ENCODE results near the gene IER5L.
A peak's percentile ranks its signal among the peaks of the same experiment; 100 is the strongest.

The IER5L gene

DNA sequence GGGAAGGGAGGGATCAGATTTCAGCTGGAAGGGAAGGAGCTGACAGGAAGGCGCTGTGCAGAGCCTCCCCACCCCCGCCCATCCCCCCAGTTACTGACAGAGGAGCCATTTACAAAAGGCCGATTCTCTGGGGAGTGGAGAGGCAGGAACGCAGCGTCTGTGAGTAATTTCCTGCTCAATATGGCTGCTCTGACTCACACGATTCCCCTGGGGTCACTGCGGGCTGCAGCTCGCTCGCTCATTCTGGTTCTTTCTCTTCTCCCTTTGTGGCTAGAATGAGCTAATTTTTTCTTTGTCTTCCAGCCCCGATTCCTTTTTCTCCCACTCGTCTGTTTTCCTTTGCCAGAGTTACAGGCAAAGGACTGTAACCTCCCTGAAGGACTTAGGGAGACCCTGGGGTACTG is 38.1 kb downstream of the IER5L start (continued):
- TF ChIP-seq, protein P1, sequence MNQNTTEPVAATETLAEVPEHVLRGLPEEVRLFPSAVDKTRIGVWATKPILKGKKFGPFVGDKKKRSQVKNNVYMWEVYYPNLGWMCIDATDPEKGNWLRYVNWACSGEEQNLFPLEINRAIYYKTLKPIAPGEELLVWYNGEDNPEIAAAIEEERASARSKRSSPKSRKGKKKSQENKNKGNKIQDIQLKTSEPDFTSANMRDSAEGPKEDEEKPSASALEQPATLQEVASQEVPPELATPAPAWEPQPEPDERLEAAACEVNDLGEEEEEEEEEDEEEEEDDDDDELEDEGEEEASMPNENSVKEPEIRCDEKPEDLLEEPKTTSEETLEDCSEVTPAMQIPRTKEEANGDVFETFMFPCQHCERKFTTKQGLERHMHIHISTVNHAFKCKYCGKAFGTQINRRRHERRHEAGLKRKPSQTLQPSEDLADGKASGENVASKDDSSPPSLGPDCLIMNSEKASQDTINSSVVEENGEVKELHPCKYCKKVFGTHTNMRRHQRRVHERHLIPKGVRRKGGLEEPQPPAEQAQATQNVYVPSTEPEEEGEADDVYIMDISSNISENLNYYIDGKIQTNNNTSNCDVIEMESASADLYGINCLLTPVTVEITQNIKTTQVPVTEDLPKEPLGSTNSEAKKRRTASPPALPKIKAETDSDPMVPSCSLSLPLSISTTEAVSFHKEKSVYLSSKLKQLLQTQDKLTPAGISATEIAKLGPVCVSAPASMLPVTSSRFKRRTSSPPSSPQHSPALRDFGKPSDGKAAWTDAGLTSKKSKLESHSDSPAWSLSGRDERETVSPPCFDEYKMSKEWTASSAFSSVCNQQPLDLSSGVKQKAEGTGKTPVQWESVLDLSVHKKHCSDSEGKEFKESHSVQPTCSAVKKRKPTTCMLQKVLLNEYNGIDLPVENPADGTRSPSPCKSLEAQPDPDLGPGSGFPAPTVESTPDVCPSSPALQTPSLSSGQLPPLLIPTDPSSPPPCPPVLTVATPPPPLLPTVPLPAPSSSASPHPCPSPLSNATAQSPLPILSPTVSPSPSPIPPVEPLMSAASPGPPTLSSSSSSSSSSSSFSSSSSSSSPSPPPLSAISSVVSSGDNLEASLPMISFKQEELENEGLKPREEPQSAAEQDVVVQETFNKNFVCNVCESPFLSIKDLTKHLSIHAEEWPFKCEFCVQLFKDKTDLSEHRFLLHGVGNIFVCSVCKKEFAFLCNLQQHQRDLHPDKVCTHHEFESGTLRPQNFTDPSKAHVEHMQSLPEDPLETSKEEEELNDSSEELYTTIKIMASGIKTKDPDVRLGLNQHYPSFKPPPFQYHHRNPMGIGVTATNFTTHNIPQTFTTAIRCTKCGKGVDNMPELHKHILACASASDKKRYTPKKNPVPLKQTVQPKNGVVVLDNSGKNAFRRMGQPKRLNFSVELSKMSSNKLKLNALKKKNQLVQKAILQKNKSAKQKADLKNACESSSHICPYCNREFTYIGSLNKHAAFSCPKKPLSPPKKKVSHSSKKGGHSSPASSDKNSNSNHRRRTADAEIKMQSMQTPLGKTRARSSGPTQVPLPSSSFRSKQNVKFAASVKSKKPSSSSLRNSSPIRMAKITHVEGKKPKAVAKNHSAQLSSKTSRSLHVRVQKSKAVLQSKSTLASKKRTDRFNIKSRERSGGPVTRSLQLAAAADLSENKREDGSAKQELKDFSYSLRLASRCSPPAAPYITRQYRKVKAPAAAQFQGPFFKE (tag by site-specific recombination; IDR thresholded peaks at IDR 0.05; ENCODE audit: borderline replicate concordance) = no peak
- TF ChIP-seq ZBTB7A (tag by site-specific recombination; IDR thresholded peaks at IDR 0.05; ENCODE audit: low read depth) (peak; percentile 53; the same call in 1 of the 2 replicates), BCL11A (tag by site-specific recombination; IDR thresholded peaks at IDR 0.05; ENCODE audit: low read depth) (peak; percentile 83), ZNF664 (tag by site-specific recombination; IDR thresholded peaks at IDR 0.05) (no peak), ZNF624 (tag by site-specific recombination; IDR thresholded peaks at IDR 0.05) (no peak), ZNF530 (tag by site-specific recombination; IDR thresholded peaks at IDR 0.05; ENCODE audit: low read depth) (no peak), SP3 (tag by site-specific recombination; IDR thresholded peaks at IDR 0.05) (peak; percentile 45), RBAK (tag by site-specific recombination; IDR thresholded peaks at IDR 0.05) (no peak), SCRT1 (tag by site-specific recombination; IDR thresholded peaks at IDR 0.05; ENCODE audit: borderline replicate concordance) (no peak), ZNF416 (tag by site-specific recombination; IDR thresholded peaks at IDR 0.05) (no peak), ZNF660 (tag by site-specific recombination; IDR thresholded peaks at IDR 0.05) (peak; percentile 84), ZNF610 (tag by site-specific recombination; IDR thresholded peaks at IDR 0.05; ENCODE audit: borderline replicate concordance) (peak; percentile 81), ZNF555 (tag by site-specific recombination; conservative IDR thresholded peaks at IDR 0.05) (no peak), KLF7 (tag by site-specific recombination; IDR thresholded peaks at IDR 0.05; ENCODE audit: borderline replicate concordance) (peak; percentile 84; the same call in 1 of the 2 replicates), ZNF596 (tag by site-specific recombination; IDR thresholded peaks at IDR 0.05) (peak; percentile 81), SALL2 (tag by site-specific recombination; IDR thresholded peaks at IDR 0.05; ENCODE audit: borderline replicate concordance) (no peak), SETDB1 (IDR thresholded peaks at IDR 0.05; ENCODE audit: insufficient read length, low read length) (no peak), ZNF626 (tag by site-specific recombination; IDR thresholded peaks at IDR 0.05) (no peak), REPIN1 (tag by site-specific recombination; IDR thresholded peaks at IDR 0.05; ENCODE audit: low read depth) (no peak), ZNF23 (tag by site-specific recombination; IDR thresholded peaks at IDR 0.05; ENCODE audit: borderline replicate concordance) (no peak), OVOL3 (tag by site-specific recombination; IDR thresholded peaks at IDR 0.05) (peak; percentile 23; the same call in 1 of the 2 replicates), ZFHX2 (tag by site-specific recombination; conservative IDR thresholded peaks at IDR 0.05) (peak; percentile 26; the same call in 1 of the 2 replicates), ZNF76 (tag by site-specific recombination; IDR thresholded peaks at IDR 0.05; ENCODE audit: borderline replicate concordance, low read depth) (peak; percentile 63; the same call in 1 of the 2 replicates)
- TF ChIP-seq, protein P2, sequence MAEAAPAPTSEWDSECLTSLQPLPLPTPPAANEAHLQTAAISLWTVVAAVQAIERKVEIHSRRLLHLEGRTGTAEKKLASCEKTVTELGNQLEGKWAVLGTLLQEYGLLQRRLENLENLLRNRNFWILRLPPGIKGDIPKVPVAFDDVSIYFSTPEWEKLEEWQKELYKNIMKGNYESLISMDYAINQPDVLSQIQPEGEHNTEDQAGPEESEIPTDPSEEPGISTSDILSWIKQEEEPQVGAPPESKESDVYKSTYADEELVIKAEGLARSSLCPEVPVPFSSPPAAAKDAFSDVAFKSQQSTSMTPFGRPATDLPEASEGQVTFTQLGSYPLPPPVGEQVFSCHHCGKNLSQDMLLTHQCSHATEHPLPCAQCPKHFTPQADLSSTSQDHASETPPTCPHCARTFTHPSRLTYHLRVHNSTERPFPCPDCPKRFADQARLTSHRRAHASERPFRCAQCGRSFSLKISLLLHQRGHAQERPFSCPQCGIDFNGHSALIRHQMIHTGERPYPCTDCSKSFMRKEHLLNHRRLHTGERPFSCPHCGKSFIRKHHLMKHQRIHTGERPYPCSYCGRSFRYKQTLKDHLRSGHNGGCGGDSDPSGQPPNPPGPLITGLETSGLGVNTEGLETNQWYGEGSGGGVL (tag by site-specific recombination; IDR thresholded peaks at IDR 0.05) = peak; percentile 71
- TF ChIP-seq, protein P3, sequence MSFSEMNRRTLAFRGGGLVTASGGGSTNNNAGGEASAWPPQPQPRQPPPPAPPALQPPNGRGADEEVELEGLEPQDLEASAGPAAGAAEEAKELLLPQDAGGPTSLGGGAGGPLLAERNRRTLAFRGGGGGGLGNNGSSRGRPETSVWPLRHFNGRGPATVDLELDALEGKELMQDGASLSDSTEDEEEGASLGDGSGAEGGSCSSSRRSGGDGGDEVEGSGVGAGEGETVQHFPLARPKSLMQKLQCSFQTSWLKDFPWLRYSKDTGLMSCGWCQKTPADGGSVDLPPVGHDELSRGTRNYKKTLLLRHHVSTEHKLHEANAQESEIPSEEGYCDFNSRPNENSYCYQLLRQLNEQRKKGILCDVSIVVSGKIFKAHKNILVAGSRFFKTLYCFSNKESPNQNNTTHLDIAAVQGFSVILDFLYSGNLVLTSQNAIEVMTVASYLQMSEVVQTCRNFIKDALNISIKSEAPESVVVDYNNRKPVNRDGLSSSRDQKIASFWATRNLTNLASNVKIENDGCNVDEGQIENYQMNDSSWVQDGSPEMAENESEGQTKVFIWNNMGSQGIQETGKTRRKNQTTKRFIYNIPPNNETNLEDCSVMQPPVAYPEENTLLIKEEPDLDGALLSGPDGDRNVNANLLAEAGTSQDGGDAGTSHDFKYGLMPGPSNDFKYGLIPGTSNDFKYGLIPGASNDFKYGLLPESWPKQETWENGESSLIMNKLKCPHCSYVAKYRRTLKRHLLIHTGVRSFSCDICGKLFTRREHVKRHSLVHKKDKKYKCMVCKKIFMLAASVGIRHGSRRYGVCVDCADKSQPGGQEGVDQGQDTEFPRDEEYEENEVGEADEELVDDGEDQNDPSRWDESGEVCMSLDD (tag by site-specific recombination; IDR thresholded peaks at IDR 0.05) = peak; percentile 78; the same call in 1 of the 2 replicates
- TF ChIP-seq, protein P4, sequence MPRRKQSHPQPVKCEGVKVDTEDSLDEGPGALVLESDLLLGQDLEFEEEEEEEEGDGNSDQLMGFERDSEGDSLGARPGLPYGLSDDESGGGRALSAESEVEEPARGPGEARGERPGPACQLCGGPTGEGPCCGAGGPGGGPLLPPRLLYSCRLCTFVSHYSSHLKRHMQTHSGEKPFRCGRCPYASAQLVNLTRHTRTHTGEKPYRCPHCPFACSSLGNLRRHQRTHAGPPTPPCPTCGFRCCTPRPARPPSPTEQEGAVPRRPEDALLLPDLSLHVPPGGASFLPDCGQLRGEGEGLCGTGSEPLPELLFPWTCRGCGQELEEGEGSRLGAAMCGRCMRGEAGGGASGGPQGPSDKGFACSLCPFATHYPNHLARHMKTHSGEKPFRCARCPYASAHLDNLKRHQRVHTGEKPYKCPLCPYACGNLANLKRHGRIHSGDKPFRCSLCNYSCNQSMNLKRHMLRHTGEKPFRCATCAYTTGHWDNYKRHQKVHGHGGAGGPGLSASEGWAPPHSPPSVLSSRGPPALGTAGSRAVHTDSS (tag by site-specific recombination; IDR thresholded peaks at IDR 0.05) = no peak
- TF ChIP-seq, protein P5, sequence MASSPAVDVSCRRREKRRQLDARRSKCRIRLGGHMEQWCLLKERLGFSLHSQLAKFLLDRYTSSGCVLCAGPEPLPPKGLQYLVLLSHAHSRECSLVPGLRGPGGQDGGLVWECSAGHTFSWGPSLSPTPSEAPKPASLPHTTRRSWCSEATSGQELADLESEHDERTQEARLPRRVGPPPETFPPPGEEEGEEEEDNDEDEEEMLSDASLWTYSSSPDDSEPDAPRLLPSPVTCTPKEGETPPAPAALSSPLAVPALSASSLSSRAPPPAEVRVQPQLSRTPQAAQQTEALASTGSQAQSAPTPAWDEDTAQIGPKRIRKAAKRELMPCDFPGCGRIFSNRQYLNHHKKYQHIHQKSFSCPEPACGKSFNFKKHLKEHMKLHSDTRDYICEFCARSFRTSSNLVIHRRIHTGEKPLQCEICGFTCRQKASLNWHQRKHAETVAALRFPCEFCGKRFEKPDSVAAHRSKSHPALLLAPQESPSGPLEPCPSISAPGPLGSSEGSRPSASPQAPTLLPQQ (tag by site-specific recombination; IDR thresholded peaks at IDR 0.05) = peak; percentile 53
